Islet of Langerhans (tissue), 1 donor: ENCODE data around the gene PCDHGB7.
"Not testable (repeated sequence)": the region's sequence is repeated elsewhere in the genome, so short reads cannot be mapped to it uniquely, and the experiment has no call there.

Experiments
- FAIRE-seq: peaks from one replicate; lab custom pipeline; 2011; peaks lifted over from hg19 to GRCh38; lab: Jason Lieb, UNC

The PCDHGB7 gene

DNA sequence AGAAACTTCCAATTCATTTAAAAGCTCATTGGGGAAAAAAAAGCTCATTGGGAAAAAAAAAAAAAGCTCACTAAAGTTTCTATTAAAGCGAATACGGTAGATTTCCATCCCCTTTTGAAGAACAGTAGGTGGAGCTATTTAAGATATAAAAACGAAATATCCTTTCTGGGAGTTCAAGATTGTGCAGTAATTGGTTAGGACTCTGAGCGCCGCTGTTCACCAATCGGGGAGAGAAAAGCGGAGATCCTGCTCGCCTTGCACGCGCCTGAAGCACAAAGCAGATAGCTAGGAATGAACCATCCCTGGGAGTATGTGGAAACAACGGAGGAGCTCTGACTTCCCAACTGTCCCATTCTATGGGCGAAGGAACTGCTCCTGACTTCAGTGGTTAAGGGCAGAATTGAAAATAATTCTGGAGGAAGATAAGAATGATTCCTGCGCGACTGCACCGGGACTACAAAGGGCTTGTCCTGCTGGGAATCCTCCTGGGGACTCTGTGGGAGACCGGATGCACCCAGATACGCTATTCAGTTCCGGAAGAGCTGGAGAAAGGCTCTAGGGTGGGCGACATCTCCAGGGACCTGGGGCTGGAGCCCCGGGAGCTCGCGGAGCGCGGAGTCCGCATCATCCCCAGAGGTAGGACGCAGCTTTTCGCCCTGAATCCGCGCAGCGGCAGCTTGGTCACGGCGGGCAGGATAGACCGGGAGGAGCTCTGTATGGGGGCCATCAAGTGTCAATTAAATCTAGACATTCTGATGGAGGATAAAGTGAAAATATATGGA is 13.0 kb downstream of the PCDHGB7 start, which contains the start of gene PCDHGA12:
Gene PCDHGA12 (plus strand): TSS at position 176 of the 782 bp plus-strand sequence. CDS start 253 bp downstream, at position 429.
- FAIRE-seq = no peak

DNA sequence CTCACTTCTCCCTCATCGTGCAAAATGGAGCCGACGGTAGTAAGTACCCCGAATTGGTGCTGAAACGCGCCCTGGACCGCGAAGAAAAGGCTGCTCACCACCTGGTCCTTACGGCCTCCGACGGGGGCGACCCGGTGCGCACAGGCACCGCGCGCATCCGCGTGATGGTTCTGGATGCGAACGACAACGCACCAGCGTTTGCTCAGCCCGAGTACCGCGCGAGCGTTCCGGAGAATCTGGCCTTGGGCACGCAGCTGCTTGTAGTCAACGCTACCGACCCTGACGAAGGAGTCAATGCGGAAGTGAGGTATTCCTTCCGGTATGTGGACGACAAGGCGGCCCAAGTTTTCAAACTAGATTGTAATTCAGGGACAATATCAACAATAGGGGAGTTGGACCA is 13.8 kb downstream of the PCDHGB7 start:
- FAIRE-seq = no peak

DNA sequence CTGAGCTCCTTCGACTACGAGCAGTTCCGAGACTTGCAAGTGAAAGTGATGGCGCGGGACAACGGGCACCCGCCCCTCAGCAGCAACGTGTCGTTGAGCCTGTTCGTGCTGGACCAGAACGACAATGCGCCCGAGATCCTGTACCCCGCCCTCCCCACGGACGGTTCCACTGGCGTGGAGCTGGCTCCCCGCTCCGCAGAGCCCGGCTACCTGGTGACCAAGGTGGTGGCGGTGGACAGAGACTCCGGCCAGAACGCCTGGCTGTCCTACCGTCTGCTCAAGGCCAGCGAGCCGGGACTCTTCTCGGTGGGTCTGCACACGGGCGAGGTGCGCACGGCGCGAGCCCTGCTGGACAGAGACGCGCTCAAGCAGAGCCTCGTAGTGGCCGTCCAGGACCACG is 14.8 kb downstream of the PCDHGB7 start:
- FAIRE-seq = not testable (repeated sequence)

DNA sequence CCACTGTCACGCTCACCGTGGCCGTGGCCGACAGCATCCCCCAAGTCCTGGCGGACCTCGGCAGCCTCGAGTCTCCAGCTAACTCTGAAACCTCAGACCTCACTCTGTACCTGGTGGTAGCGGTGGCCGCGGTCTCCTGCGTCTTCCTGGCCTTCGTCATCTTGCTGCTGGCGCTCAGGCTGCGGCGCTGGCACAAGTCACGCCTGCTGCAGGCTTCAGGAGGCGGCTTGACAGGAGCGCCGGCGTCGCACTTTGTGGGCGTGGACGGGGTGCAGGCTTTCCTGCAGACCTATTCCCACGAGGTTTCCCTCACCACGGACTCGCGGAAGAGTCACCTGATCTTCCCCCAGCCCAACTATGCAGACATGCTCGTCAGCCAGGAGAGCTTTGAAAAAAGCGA is 15.2 kb downstream of the PCDHGB7 start:
- not testable (repeated sequence) for FAIRE-seq

DNA sequence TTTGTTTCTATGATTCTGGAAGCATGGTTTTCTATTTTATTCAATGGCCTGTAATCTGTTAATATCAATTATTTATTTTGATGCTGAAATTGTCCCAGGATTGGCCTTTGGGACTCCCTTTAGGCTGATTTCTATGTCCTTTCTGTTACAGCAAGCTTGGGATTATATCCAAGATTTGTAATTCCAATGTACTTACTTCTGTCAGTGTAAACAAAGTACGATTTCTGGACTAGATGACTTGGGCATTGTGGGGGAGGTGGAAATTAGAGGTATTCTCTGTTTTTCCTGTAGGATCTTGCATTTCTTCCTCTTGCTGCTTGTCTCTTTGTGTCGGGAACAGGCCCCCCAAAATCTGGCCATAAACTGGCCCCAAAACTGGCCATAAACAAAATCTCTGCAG is 16.5 kb downstream of the PCDHGB7 start:
- FAIRE-seq = no peak

DNA sequence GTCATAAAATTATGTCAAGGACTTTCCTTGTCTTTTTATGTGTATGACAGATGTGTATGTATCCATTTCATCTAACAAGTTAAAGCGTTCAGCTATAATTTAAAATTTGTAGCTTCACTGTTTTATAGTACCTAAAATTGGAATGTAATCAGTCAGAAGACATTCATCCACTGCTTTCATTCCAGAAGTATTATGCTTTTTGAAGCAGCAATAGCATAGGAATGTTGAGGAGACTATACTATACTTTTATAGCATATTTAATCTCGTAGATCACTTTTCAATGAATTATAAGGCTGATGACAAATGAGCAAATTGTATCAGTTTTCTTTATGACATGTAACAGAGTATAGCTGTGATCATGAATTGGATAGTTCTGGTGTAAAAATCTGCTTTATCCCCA is 19.7 kb downstream of the PCDHGB7 start:
- no peak for FAIRE-seq

DNA sequence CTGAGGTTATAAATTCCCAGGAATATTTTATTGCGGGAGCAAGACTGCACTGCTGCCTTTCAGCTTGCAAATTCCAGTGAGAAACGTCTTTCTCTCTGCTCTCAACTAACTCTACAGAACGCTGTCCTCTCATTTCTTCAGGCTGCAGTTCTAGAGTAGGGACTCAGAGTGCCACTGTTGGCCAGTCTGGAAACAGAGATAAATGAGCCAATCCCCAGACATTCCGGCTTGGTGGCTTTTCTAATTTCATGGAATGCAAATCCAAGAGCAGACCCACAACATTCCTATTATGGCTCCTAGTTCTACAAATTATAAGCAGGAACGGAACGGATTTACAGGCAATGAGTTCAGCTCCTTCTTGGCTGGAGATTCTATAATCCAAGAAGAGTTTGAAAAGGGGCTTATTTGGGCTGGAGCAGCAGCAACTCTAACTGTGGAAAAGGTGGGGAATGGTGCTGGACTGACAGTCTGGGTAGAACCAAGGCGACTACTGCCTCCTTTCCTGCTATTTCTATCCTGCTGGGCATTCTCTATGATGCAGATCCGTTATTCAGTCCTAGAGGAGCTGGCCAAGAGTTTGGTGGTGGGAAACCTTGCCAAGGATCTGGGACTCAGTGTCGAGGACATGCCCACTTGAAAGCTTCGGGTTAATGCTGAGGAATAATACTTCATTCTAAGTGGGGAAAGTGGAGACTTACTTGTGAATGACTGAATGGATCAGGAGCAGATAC is 22.1 kb downstream of the PCDHGB7 start:
- no peak for FAIRE-seq

DNA sequence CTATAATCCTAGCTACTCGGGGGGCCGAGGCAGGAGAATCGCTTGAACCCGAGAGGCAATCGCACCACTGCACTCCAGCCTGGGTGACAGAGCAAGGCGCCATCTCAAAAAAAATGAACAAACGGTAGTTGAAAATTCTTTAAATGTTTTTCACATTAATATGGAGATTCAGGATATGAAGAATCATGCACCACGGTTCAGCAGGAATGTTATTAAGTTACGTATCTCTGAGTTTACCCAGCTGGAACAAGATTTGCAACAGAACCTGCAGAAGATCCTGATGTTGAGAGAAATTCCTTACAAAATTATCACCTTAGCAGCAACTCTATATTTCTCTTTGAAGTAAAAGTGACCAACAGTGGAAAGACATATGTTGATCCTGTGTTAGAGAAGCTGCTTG is 22.9 kb downstream of the PCDHGB7 start:
- FAIRE-seq = no peak

DNA sequence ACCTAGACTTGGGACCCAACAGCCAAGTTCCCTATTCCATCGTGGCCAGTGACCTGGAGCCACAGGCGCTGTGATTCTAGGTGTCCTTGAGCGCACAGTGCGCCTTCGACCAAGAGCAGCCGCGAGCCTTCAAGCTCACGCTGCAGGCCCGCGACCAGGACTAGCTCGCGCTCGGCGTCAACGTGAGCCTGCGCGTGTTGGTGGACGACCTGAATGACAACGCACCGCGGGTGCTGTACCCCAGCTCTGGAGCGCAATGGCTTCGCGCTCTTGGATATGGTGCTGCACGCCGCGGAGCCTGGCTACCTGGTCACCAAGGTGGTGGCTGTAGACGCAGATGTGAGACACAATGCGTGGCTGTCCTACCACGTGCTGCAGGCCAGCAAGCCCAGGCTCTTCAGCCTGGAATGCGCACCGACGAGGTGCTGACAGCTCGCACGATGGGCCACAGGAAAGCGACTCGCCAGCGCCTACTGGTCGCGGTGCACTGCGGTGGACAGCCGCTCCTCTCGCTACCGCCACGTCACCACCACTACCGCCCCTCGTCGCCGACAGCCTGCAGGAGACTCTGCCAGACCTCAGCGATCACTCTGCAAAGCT is 24.2 kb downstream of the PCDHGB7 start:
- FAIRE-seq = no peak

DNA sequence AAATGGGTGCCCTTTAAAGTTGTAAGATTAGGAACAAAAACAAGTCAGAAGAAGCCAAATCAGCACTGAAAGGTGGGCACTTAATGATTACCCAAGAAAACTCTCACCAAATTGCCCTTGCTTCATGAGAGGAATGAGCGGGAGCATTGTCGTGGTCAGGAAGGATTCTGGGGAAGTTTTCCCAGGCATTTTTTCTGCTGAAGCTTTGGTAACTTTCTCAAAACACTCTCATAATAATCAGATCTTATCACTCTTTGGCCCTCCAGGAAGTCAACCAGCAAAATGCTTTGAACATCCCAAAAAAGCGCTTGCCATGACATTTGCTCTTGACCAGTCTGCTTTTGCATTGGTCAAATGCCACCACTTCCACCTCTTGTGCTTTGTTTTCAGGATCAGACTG is 47.9 kb downstream of the PCDHGB7 start:
- FAIRE-seq = no peak
